ENCODE results near the gene RMND5A.

- TF ChIP-seq CTCF (IDR thresholded peaks at IDR 0.05; ENCODE audit: poor library complexity) = no peak
- TF ChIP-seq EZH2 (IDR thresholded peaks at IDR 0.05; ENCODE audit: borderline replicate concordance) = no peak
These were observed 34.7 kb upstream of the RMND5A start for GRCh38 chr2:86685351-86685750.
